H1 (cell line): ENCODE measurements around the gene BROX. TPM values are rescaled to one million over a fixed set of nuclear protein-coding genes. Genes with fewer than 3 reads are reported as not detected.

ENCODE experiments used
- BRCA1 ChIP-seq: IDR thresholded peaks from 2 replicates; pipeline ENCODE4 v1.6.1; 2012; ENCODE audit warnings: low read depth, low read length, improper control_type of control experiment
- CEBPB ChIP-seq: IDR thresholded peaks from 2 replicates; pipeline ENCODE4 v1.6.1; 2012; ENCODE audit warnings: low read depth, low read length
- EGR1 ChIP-seq: IDR thresholded peaks from 2 replicates; pipeline ENCODE4 v1.6.1; 2011; ENCODE audit warnings: low read depth, low read length, borderline replicate concordance
- RAD21 ChIP-seq, 2 experiments: IDR thresholded peaks in 1 of 2; conservative IDR thresholded peaks in 1 of 2; 2 replicates each; pipeline ENCODE4 v1.6.1; 2011; ENCODE audit warnings: low read depth in 2 of 2, low read length in 2 of 2, improper control_type of control experiment in 1 of 2, inconsistent platforms in 1 of 2, mild to moderate bottlenecking in 1 of 2, moderate library complexity in 1 of 2
- polyA plus RNA-seq, 7 experiments: library from polyadenylated mRNA; depleted of rRNA in 3 of 7; stranded (reverse) in 5 of 7; unstranded in 2 of 7; fragments of >200 nt in 5 of 7; fragments of 200-250 nt in 2 of 7; gene quantifications; 1 replicate in 5 of 7; 2 replicates in 1 of 7; 4 replicates in 1 of 7; pipeline versions ENCODE4 v1.2.1 to v1.2.3, GENCODE V29; 2011 to 2013; ENCODE audit warnings: missing spikeins in 2 of 7, mixed read lengths in 2 of 7
- total RNA-seq: library from RNA; stranded (reverse); fragmentation: NEBNext Ultra II Directional; extraction: Animal tissue kit (Norgen Biotek cat#: 25700); gene quantifications from 2 replicates; pipeline ENCODE4 v1.2.1, GENCODE V29; 2021

BROX gene
- total and polyA plus RNA-seq, 2 of the 8 experiments (the other 6 are each of a cell fraction or from before 2014, with no cell fraction given): 3.8 to 26.7 TPM

DNA sequence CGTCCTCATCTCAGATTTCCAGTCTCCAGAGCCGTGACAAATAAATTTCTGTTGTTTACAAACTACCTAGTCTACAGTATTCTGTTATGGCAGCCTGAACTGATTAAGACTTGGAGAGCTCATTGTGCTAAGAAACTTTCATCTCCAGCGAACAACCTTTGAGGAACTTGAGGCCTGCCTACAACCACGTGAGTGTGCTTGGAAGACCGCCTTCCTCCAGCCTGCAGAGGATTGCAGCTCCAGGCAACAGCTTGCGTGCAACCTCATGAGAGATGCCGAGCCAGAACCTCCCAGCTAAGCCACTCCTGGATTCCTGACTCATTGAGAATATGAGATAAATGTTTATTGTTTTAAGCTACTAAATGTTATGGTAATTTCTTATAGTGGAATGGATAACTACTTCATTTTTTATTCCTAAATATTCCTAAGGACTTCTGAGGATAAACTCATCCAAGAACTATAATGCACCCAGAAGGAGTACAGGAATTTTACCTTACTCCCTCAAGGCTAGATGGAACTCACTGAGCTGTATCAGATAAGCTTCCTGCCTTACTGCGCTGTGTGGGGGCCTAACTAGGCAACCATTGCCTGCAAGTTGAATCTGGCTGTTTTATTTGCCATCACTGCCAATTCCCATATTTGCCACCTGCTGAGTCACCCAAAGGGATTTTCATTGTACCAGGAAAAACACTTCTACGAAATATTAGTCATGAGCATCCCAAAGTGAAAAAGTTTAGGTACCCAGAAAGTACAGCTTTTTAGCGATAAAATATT is 42.2 kb downstream of the BROX start (continued):
- TF ChIP-seq EGR1: no peak
- TF ChIP-seq BRCA1: no peak
- TF ChIP-seq RAD21 (IDR thresholded peaks at IDR 0.05 in 1 of 2, conservative IDR thresholded peaks at IDR 0.05 in 1 of 2; ENCODE audit: low read depth in 2 of 2, low read length in 2 of 2): no peak
- no peak for TF ChIP-seq CEBPB
- TF ChIP-seq, all 59 proteins: peak for 0
